Erythroblast (primary cell): ENCODE measurements around the gene KANSL1.

ENCODE experiments used
- GATA1 ChIP-seq: IDR thresholded peaks from 2 replicates; pipeline ENCODE4 v1.6.1; 2011; ENCODE audit warnings: low read depth, mild to moderate bottlenecking, control low read depth, low read length, moderate library complexity
- POLR2A ChIP-seq: IDR thresholded peaks from 2 replicates; pipeline ENCODE4 v1.6.1; 2011; ENCODE audit warnings: mild to moderate bottlenecking, low read length

DNA sequence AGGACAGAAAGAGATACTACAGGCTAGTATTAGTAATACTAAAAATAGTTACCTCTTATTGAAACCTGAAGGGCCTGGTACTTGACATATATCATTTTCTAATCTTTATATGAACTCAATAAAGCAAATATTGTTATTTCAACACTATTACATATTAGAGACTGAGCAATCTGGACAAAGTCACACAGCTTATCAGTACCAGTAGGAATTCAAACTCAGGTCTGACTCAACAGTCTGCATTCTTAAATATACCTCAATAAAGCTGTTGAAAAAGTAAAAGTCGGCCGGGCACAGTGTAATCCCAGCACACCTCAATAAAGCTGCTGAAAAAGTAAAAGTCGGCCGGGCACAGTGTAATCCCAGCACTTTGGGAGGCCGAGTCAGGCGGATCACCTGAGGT is 67.4 kb downstream of the KANSL1 start:
- TF ChIP-seq POLR2A: no peak
- TF ChIP-seq GATA1: no peak
